GM18526 (cell line): Measurements from ENCODE around the gene IL17RA.

ENCODE experiments used
- POLR2A ChIP-seq: IDR thresholded peaks from 3 replicates; pipeline ENCODE4 v1.6.1; 2011; ENCODE audit not compliant: insufficient read length; ENCODE audit errors: extremely low read depth

The IL17RA gene

GRCh38 chr22:17098379-17098819, 13.6 kb downstream of the IL17RA start:
- no peak for TF ChIP-seq POLR2A

DNA sequence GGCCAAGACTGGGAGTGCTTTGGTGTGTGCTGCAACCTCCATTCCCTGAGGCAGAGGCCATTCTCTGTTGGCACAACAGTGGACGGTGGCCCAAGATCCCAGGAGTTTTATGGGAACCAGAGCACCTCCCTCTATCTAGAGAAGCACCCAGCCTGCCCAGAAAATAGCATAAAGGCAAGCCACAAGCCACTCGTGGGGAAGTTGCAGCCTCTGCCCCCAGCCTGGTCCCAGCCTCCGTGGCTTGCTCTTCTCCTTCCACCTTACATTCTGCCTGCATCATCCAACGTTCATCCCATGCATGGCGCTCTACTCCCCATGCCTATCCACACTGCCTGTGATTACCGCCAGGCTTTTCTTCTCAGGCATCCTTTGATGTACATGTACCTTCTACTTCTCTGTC, 15.8 kb downstream of the IL17RA start:
- no peak for TF ChIP-seq POLR2A

DNA sequence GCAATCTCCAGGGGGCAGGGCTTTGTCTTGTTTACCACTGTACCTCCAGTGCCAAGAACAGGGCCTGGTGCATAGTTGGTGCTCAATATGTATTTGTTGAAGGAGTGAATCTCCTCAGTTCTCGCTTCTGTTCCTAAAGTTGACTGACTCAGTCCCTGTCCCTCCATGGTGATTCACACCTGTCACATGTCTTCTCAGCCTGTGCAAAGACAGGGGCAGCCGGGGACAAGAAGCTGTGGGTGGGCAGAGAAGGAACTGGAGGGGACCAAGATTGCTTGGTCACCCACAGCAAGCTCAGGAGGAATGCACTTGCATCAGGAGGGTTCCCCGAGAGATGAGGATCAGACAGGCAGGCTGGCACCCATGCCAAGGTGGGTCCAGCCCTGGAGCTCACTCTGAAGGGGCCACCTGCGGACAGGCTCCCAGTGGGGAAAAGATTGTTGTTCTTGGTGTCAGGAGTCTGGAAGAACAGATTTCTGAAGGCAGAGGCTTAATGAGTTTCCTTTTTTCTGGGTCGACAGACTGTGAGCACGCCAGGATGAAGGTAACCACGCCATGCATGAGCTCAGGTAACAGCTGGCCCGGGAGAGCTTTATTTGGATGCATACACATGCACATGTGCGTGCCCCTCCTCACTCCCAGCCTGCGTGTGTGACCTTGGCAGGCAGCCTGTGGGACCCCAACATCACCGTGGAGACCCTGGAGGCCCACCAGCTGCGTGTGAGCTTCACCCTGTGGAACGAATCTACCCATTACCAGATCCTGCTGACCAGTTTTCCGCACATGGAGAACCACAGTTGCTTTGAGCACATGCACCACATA, 16.9 kb downstream of the IL17RA start:
- TF ChIP-seq POLR2A, result no peak

GRCh38 chr22:17102297-17102667, 17.5 kb downstream of the IL17RA start:
- TF ChIP-seq POLR2A, result no peak

GRCh38 chr22:17103351-17103750, 18.6 kb downstream of the IL17RA start:
- no peak for TF ChIP-seq POLR2A

GRCh38 chr22:17104336-17104935, 19.6 kb downstream of the IL17RA start:
- TF ChIP-seq POLR2A, result no peak

GRCh38 chr22:17105143-17106129, 20.6 kb downstream of the IL17RA start:
- TF ChIP-seq POLR2A, result no peak

DNA sequence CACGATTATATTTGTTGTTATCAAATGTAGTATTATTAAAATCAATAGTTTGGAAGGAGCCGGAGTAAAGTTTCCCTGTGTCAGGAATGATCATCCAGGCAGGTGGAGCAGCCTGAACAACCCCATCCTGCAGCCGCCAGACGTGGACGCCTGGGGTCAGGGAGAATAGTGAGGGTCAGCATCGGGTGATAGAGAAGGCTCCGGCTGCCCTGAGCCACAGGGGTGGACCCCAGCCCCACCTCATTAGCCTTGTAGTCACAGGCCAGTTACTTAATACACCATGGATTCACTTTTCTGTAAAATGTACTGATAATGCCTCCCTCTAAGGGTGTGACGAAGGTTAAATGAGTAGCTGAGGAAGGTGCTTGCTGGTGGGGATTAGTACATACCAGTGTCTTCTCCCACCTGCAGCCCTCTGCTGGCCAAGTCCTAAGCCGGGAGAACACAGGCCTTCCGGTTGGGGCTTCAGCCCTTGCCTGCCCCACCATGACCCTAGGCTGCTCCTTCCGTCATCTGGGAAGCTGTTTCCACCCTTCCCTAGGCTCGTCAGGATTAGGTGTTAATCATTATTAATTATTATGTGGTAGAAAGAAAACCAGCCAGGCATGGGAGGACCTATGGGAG, 21.5 kb downstream of the IL17RA start:
- TF ChIP-seq POLR2A, result no peak

GRCh38 chr22:17106785-17107546, 22.2 kb downstream of the IL17RA start:
- TF ChIP-seq POLR2A, result no peak

GRCh38 chr22:17107547-17107810, 22.7 kb downstream of the IL17RA start:
- TF ChIP-seq POLR2A, result no peak

- TF ChIP-seq POLR2A, result no peak
These were observed 23.7 kb downstream of the IL17RA start for GRCh38 chr22:17108256-17109112.

DNA sequence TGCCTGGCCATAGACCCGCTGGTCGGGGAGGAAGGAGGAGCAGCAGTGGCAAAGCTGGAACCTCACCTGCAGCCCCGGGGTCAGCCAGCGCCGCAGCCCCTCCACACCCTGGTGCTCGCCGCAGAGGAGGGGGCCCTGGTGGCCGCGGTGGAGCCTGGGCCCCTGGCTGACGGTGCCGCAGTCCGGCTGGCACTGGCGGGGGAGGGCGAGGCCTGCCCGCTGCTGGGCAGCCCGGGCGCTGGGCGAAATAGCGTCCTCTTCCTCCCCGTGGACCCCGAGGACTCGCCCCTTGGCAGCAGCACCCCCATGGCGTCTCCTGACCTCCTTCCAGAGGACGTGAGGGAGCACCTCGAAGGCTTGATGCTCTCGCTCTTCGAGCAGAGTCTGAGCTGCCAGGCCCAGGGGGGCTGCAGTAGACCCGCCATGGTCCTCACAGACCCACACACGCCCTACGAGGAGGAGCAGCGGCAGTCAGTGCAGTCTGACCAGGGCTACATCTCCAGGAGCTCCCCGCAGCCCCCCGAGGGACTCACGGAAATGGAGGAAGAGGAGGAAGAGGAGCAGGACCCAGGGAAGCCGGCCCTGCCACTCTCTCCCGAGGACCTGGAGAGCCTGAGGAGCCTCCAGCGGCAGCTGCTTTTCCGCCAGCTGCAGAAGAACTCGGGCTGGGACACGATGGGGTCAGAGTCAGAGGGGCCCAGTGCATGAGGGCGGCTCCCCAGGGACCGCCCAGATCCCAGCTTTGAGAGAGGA, 24.5 kb downstream of the IL17RA start:
- no peak for TF ChIP-seq POLR2A

GRCh38 chr22:17109976-17110375, 25.2 kb downstream of the IL17RA start:
- no peak for TF ChIP-seq POLR2A
